Measurements from ENCODE around the gene UXS1. TPM values are rescaled to one million over a fixed set of nuclear protein-coding genes. Genes with fewer than 3 reads are reported as not detected.
A peak's percentile ranks its signal among the peaks of the same experiment; 100 is the strongest.

UXS1 gene
- total RNA-seq, 1 experiment from 2014 or later = 44.7 TPM

DNA sequence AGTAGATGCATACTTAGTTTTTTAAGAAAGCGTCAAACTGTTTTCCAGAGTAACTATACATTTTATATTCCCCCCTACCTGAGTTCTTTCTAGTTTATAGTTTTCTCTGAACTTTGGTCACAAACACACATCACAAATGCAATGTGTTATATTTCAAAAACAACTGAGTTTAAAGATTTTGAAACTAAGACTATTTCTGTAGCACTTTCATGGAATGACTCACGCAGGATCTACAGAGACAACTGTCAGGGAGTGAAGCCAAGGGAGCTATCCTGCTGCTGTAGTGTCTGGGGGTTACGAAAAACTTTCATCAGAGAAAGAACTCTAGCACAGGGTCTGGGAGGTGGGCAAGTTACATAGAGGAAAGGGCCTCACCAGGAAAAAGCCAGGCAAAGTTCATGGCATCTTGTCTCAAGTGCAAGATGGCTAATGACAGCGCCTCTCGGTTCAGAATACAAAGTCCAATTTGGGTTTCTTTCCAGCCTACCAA, 66.8 kb downstream of the UXS1 start:
- peaks cover 44% of the 10 kb centered on the region for H3K36me3 Mint-ChIP-seq
- no peaks in the 10 kb centered on the region for H3K27me3 Mint-ChIP-seq (ENCODE audit: low read depth)
- ChIA-PET CTCF (no interaction called here), POLR2A (no interaction called here)
- no peak for DNase-seq (ENCODE audit: low spot score)
- H3K9me3 Mint-ChIP-seq = no peaks in the 10 kb centered on the region
- no peak for ATAC-seq
- H3K4me3 Mint-ChIP-seq = no peak overlapping the region
- TF ChIP-seq GABPB1 (CRISPR knock-in tag; IDR thresholded peaks at IDR 0.05) = peak; percentile 45
- no peak for TF ChIP-seq ZBTB21 (CRISPR knock-in tag; IDR thresholded peaks at IDR 0.05; ENCODE audit: borderline replicate concordance)
- no peak overlapping the region for H3K27ac Mint-ChIP-seq
- H3K4me1 Mint-ChIP-seq = peaks cover 12% of the 10 kb centered on the region

DNA sequence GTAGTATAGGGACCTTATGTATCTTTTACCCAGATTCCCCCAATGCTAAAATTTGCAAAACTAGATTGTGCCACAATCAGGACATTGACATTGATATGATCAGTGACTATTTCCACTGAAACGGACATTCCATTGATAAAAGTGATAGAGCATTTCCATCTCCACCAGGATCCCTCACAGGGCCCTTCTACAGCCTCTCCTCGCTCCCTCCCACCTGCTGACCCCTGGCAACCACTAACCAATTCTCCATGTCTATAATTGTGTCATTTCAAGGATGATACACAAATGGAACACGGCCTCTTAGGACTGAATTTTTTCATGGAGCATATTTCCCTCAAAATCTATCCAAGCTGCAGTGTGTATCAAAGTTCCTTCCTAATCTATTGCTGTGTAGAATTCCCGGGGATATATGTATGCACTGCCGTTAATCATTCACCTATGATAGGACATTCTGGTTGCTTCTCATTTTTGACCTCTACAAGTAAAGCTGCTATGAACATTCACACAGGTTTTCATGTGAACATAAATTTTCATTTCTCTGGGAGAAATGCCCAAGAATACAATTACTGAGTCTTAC, 67.3 kb downstream of the UXS1 start:
- DNase-seq (ENCODE audit: low spot score) (no peak), ATAC-seq (no peak)
- peaks cover 44% of the 10 kb centered on the region for H3K36me3 Mint-ChIP-seq
- POLR2A ChIA-PET = no interaction called here
- CTCF ChIA-PET = no interaction called here
- no peaks in the 10 kb centered on the region for H3K27me3 Mint-ChIP-seq (ENCODE audit: low read depth)
- H3K4me3 Mint-ChIP-seq = no peak overlapping the region
- no peak overlapping the region for H3K27ac Mint-ChIP-seq
- H3K9me3 Mint-ChIP-seq = no peaks in the 10 kb centered on the region
- TF ChIP-seq, protein P1, sequence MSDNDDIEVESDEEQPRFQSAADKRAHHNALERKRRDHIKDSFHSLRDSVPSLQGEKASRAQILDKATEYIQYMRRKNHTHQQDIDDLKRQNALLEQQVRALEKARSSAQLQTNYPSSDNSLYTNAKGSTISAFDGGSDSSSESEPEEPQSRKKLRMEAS (CRISPR knock-in tag; IDR thresholded peaks at IDR 0.05) = no peak
- TF ChIP-seq, protein P2, sequence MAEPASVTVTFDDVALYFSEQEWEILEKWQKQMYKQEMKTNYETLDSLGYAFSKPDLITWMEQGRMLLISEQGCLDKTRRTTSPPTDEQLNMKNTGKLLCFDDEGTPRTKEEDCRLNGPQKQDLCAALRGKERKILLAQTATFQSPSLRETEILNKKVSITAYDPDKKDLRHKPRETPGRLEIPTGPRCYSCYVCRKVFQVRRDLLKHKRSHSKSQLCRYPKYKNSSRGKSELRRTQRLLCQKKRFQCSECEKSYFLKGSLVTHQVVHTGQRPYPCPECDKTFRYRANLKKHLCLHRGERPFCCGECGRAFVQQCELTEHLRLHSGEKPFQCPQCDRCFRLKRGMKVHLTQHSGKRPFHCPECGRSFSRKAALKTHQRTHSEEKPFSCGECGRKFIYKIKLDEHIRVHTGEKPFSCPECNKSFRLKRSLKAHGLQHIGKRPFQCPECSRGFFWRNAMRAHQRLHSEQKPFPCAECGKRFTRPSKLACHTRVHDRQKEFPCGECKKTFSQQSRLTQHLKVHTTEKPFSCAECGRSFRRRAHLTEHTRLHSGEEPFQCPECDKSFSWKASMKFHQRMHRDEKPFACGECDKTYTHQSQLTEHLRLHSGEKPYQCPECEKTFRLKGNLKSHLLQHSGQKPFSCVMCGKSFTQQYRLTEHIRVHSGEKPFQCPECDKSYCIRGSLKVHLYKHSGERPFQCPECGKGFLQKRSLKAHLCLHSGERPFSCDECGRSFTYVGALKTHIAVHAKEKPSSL (CRISPR knock-in tag; conservative IDR thresholded peaks at IDR 0.05) = no peak
- no peak for TF ChIP-seq ZNF416 (CRISPR knock-in tag; IDR thresholded peaks at IDR 0.05)
- no peak for TF ChIP-seq TCF7 (CRISPR knock-in tag; IDR thresholded peaks at IDR 0.05; ENCODE audit: low read depth)
- TF ChIP-seq ZNF232 (CRISPR knock-in tag; IDR thresholded peaks at IDR 0.05) = no peak
- TF ChIP-seq, protein P3, sequence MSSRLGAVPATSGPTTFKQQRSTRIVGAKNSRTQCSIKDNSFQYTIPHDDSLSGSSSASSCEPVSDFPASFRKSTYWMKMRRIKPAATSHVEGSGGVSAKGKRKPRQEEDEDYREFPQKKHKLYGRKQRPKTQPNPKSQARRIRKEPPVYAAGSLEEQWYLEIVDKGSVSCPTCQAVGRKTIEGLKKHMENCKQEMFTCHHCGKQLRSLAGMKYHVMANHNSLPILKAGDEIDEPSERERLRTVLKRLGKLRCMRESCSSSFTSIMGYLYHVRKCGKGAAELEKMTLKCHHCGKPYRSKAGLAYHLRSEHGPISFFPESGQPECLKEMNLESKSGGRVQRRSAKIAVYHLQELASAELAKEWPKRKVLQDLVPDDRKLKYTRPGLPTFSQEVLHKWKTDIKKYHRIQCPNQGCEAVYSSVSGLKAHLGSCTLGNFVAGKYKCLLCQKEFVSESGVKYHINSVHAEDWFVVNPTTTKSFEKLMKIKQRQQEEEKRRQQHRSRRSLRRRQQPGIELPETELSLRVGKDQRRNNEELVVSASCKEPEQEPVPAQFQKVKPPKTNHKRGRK (CRISPR knock-in tag; IDR thresholded peaks at IDR 0.05; ENCODE audit: borderline replicate concordance) = no peak
- TF ChIP-seq CBFB (CRISPR knock-in tag; IDR thresholded peaks at IDR 0.05; ENCODE audit: low read depth) = no peak
- no peak for TF ChIP-seq SOX15 (CRISPR knock-in tag; IDR thresholded peaks at IDR 0.05)
- peaks cover 12% of the 10 kb centered on the region for H3K4me1 Mint-ChIP-seq

DNA sequence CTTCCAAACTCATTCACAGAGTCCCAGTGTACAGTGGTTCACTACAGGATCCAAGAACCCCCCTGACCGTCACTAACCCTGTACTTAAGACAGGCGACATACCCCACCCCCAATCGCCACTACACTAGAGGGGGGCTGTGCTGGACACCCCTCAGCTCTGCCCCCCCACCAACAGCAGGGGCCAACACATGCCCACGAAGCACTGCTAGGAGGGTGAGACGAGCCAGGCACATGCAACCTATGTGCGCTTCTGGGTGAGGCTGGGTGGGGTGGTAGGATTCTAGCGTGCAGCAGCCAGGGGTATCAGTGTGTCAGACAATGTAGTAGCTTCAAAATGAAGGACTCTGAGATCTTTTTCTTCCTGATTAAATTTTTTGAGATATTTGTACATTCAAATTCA, 67.8 kb downstream of the UXS1 start:
- no peak overlapping the region for H3K4me3 Mint-ChIP-seq
- ChIA-PET POLR2A (no interaction called here), CTCF (no interaction called here)
- no peak for ATAC-seq
- H3K27me3 Mint-ChIP-seq (ENCODE audit: low read depth) = no peaks in the 10 kb centered on the region
- DNase-seq (ENCODE audit: low spot score) = no peak
- no peak overlapping the region for H3K27ac Mint-ChIP-seq
- H3K36me3 Mint-ChIP-seq = peaks cover 44% of the 10 kb centered on the region
- H3K9me3 Mint-ChIP-seq = no peaks in the 10 kb centered on the region
- peaks cover 12% of the 10 kb centered on the region for H3K4me1 Mint-ChIP-seq
- TF ChIP-seq, protein P4, sequence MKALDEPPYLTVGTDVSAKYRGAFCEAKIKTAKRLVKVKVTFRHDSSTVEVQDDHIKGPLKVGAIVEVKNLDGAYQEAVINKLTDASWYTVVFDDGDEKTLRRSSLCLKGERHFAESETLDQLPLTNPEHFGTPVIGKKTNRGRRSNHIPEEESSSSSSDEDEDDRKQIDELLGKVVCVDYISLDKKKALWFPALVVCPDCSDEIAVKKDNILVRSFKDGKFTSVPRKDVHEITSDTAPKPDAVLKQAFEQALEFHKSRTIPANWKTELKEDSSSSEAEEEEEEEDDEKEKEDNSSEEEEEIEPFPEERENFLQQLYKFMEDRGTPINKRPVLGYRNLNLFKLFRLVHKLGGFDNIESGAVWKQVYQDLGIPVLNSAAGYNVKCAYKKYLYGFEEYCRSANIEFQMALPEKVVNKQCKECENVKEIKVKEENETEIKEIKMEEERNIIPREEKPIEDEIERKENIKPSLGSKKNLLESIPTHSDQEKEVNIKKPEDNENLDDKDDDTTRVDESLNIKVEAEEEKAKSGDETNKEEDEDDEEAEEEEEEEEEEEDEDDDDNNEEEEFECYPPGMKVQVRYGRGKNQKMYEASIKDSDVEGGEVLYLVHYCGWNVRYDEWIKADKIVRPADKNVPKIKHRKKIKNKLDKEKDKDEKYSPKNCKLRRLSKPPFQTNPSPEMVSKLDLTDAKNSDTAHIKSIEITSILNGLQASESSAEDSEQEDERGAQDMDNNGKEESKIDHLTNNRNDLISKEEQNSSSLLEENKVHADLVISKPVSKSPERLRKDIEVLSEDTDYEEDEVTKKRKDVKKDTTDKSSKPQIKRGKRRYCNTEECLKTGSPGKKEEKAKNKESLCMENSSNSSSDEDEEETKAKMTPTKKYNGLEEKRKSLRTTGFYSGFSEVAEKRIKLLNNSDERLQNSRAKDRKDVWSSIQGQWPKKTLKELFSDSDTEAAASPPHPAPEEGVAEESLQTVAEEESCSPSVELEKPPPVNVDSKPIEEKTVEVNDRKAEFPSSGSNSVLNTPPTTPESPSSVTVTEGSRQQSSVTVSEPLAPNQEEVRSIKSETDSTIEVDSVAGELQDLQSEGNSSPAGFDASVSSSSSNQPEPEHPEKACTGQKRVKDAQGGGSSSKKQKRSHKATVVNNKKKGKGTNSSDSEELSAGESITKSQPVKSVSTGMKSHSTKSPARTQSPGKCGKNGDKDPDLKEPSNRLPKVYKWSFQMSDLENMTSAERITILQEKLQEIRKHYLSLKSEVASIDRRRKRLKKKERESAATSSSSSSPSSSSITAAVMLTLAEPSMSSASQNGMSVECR (CRISPR knock-in tag; IDR thresholded peaks at IDR 0.05; ENCODE audit: borderline replicate concordance) = no peak
- TF ChIP-seq FOXK1 (CRISPR knock-in tag; IDR thresholded peaks at IDR 0.05) = no peak
- TF ChIP-seq, protein P5, sequence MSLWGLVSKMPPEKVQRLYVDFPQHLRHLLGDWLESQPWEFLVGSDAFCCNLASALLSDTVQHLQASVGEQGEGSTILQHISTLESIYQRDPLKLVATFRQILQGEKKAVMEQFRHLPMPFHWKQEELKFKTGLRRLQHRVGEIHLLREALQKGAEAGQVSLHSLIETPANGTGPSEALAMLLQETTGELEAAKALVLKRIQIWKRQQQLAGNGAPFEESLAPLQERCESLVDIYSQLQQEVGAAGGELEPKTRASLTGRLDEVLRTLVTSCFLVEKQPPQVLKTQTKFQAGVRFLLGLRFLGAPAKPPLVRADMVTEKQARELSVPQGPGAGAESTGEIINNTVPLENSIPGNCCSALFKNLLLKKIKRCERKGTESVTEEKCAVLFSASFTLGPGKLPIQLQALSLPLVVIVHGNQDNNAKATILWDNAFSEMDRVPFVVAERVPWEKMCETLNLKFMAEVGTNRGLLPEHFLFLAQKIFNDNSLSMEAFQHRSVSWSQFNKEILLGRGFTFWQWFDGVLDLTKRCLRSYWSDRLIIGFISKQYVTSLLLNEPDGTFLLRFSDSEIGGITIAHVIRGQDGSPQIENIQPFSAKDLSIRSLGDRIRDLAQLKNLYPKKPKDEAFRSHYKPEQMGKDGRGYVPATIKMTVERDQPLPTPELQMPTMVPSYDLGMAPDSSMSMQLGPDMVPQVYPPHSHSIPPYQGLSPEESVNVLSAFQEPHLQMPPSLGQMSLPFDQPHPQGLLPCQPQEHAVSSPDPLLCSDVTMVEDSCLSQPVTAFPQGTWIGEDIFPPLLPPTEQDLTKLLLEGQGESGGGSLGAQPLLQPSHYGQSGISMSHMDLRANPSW (CRISPR knock-in tag; conservative IDR thresholded peaks at IDR 0.05; ENCODE audit: low read depth) = no peak
- TF ChIP-seq, protein P6, sequence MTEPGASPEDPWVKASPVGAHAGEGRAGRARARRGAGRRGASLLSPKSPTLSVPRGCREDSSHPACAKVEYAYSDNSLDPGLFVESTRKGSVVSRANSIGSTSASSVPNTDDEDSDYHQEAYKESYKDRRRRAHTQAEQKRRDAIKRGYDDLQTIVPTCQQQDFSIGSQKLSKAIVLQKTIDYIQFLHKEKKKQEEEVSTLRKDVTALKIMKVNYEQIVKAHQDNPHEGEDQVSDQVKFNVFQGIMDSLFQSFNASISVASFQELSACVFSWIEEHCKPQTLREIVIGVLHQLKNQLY (CRISPR knock-in tag; IDR thresholded peaks at IDR 0.05) = no peak
- TF ChIP-seq, protein P7, sequence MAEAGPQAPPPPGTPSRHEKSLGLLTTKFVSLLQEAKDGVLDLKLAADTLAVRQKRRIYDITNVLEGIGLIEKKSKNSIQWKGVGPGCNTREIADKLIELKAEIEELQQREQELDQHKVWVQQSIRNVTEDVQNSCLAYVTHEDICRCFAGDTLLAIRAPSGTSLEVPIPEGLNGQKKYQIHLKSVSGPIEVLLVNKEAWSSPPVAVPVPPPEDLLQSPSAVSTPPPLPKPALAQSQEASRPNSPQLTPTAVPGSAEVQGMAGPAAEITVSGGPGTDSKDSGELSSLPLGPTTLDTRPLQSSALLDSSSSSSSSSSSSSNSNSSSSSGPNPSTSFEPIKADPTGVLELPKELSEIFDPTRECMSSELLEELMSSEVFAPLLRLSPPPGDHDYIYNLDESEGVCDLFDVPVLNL (CRISPR knock-in tag; IDR thresholded peaks at IDR 0.05; ENCODE audit: borderline replicate concordance, low read depth) = no peak
- no peak for TF ChIP-seq TCF7 (CRISPR knock-in tag; IDR thresholded peaks at IDR 0.05; ENCODE audit: low read depth)
- no peak for TF ChIP-seq NR1H2 (CRISPR knock-in tag; IDR thresholded peaks at IDR 0.05)
- TF ChIP-seq KAT7 (CRISPR knock-in tag; IDR thresholded peaks at IDR 0.05; ENCODE audit: borderline replicate concordance) = no peak
- TF ChIP-seq ZNF396 (CRISPR knock-in tag; IDR thresholded peaks at IDR 0.05; ENCODE audit: borderline replicate concordance) = no peak

Measured in WTC11 (cell line).